ENCODE data around the gene NDRG3.

- TF ChIP-seq CTCF (IDR thresholded peaks at IDR 0.05) (no peak), EP300 (IDR thresholded peaks at IDR 0.05) (no peak), POLR2A (IDR thresholded peaks at IDR 0.05) (no peak)
Observed at GRCh38 chr20:36677422-36677771, 68.5 kb downstream of the NDRG3 start.
